ENCODE results near the gene MEIOB.
"Not testable (repeated sequence)": the region's sequence is repeated elsewhere in the genome, so short reads cannot be mapped to it uniquely, and the experiment has no call there.

MEIOB gene

DNA sequence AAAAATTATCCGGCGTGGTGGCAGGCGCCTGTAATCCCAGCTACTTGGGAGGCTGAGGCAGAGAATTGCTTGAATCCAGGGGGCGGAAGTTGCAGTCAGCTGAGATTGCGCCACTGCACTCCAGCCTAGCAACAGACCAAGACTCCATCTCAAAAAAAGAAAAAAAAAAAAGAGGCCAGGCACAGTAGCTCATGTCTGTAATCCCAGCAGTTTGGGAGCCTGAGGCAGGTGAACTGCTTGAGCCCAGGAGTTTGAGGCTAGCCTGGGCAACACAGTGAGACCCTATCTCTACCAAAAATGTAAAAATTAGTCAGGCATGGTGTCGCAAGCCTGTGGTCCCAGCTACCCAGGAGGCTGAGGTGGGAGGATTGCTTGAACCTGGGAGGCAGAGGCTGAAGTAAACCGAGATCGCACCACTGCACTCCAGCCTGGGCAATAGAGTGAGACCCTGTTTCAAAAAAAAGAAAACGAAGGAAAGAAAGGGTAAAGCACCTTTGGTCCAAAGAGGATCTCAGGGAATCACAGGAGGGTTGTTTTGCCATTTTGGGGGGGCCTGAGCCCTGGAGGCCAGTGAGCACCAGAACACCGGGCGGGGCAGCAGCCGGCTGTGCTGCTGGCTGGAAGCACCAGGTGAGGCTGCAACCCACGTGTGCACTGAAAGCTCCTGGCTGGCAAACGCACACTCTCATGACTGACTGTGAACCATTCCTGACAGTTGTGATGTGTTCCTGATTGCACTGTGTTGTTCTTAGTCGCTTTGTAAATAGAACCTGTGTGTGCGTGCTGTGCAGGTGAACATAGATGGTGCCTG lies 27.9 kb upstream of the MEIOB start:
- DNase-seq (ENCODE audit: low read depth) = no peak
- no peak overlapping the region for H3K4me3 ChIP-seq (ENCODE audit: low read depth, low read length)

DNA sequence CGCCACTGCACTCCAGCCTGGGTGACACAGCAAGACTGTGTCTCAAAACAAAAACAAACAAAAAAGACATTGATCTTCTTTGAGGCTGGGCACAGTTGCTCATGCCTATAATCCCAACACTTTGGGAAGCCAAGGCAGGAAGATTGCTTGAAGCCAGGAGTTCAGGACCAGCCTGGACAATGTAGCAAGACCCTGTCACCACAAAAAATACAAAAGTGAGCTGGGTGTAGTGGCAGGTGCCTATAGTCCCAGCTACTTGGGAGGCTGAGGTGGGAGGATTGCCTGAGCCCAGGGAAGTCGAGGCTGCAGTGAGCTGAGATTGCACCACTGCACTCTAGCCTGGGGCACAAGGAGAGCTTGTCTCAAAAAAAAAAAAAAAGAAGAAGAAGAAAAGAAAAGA lies 25.7 kb upstream of the MEIOB start:
- not testable (repeated sequence) for DNase-seq (ENCODE audit: low read depth); H3K4me3 ChIP-seq (ENCODE audit: low read depth, low read length)

More for the DNA sequence above, 27.9 kb upstream of the MEIOB start:
- TF ChIP-seq, protein P1, sequence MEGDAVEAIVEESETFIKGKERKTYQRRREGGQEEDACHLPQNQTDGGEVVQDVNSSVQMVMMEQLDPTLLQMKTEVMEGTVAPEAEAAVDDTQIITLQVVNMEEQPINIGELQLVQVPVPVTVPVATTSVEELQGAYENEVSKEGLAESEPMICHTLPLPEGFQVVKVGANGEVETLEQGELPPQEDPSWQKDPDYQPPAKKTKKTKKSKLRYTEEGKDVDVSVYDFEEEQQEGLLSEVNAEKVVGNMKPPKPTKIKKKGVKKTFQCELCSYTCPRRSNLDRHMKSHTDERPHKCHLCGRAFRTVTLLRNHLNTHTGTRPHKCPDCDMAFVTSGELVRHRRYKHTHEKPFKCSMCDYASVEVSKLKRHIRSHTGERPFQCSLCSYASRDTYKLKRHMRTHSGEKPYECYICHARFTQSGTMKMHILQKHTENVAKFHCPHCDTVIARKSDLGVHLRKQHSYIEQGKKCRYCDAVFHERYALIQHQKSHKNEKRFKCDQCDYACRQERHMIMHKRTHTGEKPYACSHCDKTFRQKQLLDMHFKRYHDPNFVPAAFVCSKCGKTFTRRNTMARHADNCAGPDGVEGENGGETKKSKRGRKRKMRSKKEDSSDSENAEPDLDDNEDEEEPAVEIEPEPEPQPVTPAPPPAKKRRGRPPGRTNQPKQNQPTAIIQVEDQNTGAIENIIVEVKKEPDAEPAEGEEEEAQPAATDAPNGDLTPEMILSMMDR (IDR thresholded peaks at IDR 0.05; ENCODE audit: low read depth, low read length, missing control alignments) = no peak

DNA sequence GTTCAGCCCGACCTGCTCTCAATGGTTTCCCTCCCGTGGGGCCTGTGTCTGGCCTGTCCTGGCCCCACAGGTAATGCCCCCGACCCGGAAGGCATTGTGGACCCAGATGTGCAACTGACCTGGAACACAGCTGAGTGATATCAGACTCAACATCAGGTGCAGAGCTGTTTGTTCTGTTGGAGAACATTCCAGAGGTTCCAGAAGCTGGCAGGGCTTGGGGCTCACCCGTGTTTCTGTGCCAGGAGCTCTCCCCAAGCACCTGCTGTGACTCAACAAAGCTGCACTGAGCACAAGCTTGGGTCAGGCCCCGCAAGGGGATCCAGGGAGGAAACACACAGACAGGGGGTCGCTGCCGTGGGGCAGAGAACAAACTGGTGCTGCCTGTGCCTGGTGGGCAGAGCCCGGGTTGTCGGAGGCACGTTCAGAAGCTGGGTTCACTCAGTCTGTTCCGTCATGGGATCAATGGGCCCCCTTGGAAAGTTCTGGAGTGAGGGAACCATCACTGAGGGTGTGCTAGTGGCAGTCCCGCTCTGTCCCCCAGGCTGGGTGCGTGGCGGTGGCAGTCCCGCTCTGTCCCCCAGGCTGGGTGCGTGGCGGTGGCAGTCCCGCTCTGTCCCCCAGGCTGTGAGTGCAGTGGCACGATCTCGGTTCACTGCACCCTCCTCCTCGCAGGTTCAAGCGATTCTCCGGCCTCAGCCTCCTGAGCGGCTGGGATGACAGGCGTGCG lies 24.1 kb upstream of the MEIOB start:
- no peak overlapping the region for H3K4me3 ChIP-seq (ENCODE audit: low read depth, low read length)
- TF ChIP-seq, protein P1 (IDR thresholded peaks at IDR 0.05; ENCODE audit: low read depth, low read length, missing control alignments) = no peak
- DNase-seq (ENCODE audit: low read depth) = no peak

DNA sequence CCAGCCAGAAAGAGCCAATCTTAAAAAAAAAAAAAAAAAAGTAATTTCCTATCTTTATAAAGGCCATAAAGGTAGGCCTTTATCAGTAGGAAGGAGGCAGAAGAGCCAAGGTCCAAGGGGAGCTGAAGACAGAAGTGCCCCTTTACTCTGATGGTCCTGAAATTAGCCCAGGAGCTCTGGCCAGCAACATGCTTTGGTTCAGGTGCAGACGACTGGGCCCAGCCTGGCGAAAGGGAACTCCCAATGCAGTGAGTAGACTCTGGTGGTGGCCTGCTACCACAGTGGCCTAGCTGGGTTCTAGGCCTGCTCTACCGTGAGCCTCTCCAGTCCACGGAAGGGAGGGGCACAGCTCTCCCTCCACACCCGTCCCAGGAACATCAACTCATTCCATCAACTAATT lies 23.1 kb upstream of the MEIOB start:
- TF ChIP-seq, protein P1 (IDR thresholded peaks at IDR 0.05; ENCODE audit: low read depth, low read length, missing control alignments) = no peak
- no peak for DNase-seq (ENCODE audit: low read depth)
- no peak overlapping the region for H3K4me3 ChIP-seq (ENCODE audit: low read depth, low read length)

DNA sequence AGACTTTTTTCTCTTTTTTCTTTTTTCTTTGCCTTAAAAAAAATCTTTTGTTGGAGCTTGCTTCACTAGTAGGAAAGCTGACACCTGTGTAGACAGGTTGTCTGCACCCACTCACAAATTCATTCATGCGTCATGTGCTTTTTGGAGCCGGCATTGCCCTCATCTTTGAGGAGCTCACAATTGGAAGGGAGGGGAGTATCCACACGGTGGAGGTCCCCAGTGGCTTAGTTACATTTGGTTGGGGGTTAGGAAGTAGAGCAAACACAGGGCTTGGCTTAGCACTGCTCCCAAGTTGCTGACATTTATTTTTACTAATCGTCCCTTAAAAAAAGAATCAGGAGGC lies 18.7 kb upstream of the MEIOB start:
- TF ChIP-seq, protein P1 (IDR thresholded peaks at IDR 0.05; ENCODE audit: low read depth, low read length, missing control alignments) = no peak
- no peak overlapping the region for H3K4me3 ChIP-seq (ENCODE audit: low read depth, low read length)
- DNase-seq (ENCODE audit: low read depth) = no peak

DNA sequence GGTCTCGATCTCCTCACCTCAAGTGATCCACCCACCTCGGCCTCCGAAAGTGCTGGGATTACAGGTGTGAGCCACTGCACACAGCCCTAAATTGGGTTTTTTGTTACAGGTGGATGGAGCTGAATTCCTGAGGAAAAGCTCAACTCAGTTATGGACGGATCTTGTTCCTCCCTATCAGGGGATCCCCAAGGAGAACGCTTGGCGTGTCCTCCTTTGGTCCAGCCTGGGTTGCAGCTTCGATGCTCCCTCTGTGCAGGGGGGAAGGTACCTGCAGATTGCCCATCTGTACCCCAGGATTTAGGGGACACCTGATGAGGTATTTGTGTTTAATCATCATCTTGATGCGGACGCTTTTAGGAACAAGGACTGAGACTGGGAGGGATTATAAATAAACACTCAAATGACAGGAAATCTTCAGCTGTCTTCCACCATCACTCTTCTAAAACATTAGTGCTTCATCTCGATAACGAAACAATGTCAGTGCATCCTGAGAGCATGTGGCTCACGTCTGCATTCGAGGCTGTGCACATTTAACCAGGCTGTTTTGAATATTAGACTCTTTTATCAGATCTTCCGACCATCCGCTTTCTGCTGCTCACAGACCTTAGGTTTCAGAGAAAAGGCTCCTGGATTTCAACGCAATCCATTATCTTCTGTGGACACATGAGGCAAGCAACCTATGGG lies 18.2 kb upstream of the MEIOB start:
- TF ChIP-seq, protein P1 (IDR thresholded peaks at IDR 0.05; ENCODE audit: low read depth, low read length, missing control alignments) = no peak
- no peak for DNase-seq (ENCODE audit: low read depth)

DNA sequence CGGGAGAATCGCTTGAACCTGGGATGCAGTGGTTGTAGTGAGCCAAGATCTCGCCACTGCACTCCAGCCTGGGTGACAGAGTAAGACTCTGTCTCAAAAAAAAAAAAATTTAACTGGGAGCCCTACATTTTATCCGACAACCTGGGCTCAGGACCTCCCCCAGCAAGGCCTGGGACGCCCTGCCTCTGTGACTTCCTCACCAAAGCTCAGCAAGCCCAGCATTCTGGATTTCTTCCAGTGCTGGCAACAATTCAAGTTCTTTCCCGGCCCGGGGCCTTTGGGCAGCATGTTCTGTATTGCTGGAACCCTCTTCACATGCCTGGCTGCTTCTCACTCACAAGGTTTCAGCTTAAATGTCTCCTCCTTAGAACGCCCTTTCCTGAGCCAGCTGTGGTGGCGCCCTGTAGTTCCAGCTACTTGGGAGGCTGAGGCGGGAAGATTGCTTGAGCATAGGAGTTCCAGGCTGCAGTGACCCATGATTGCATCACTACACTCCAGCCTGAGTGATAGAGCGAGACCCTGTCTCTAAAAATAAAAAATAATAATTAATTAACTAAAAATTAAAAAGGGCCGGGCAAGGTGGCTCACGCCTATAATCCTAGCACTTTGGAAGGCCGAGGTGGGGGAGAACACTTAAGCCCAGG lies 15.9 kb upstream of the MEIOB start:
- no peak overlapping the region for H3K4me3 ChIP-seq (ENCODE audit: low read depth, low read length)
- TF ChIP-seq, protein P1 (IDR thresholded peaks at IDR 0.05; ENCODE audit: low read depth, low read length, missing control alignments) = no peak
- DNase-seq (ENCODE audit: low read depth) = no peak

More for the DNA sequence above, 18.2 kb upstream of the MEIOB start:
- H3K4me3 ChIP-seq (ENCODE audit: low read depth, low read length) = no peak overlapping the region
